ENCODE data around the gene LIMS1.
"Not testable (repeated sequence)": the region's sequence is repeated elsewhere in the genome, so short reads cannot be mapped to it uniquely, and the experiment has no call there.

The LIMS1 gene

DNA sequence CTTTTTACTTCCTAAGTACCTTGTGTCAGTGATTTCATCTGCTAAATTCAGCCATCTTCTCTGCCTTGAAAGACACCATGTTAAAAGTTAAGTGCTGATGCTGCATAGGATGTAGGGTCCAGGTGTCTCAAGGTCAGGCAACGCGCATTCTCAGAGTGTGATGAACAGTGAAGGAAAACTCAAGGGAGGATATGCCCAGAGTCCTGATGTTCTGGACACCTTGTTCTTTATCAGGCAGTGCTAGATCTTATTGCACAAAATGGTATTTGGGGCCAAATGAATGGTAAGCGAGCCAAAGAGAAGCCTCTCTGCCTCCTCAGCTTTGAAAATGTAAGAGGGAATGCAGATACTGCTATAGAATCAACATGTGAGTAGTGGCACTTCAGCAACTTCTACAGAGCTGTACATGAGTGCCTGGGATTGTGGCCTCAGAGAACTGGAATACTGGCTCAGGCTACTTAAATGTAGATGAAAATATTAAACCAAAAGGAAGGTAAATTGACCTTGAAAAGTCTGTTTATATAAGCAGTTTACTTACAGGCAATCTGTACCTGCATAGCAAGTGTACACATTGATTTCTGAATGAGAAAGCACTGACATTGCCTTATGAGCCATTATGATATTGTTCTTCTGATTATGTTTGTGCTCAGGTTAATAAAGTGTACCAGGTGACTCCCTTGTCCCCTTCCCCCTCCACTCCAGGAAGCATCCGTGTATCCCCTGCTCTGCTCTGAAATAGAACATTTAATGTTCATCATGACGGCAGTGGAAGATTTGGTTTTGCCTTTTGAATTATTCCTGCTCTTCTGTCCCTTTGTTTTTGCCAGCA, 98.3 kb downstream of the LIMS1 start:
- no peak for DNase-seq (ENCODE audit: low read depth in 2 of 2, low spot score in 1 of 2)

DNA sequence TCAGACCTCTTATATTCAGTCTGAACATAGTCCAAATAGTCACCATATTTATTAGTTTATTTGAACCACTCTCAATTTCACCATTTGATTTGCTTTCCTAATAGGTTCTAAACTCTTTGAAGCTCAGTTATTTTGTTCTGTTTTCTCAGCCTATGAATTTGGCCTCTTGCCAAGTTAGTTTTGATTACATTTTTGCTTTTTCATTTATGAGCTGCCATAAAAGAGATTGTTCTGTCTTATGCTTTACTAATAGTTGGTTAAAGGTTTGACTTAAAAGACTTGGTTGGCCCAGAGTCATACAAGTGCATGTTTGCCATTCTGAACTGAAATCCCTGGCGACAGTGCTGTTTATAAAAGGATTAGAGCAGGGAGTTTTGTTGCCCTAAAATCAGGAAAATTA, 99.1 kb downstream of the LIMS1 start:
- DNase-seq (ENCODE audit: low read depth in 2 of 2, low spot score in 1 of 2): no peak

DNA sequence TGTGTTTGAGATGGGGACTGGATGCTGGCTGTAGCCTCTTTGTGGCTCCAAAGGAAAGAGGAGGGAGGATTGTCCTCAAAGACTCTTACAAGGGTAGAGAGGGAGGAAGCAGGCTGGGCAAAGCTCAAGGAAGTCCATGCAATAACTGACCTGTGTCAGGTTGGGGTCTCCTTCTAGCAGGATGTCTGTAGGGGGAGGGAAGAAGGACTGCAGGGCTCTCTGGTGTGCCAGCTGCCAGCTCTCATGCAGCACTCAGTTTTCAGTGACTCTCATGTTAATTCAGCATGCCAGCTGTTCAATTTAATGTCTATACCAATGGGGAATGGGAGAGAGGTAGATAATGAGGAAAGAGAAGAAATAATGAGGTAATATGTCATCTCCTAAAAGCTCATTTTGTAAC, 99.7 kb downstream of the LIMS1 start:
- DNase-seq (ENCODE audit: low read depth in 2 of 2, low spot score in 1 of 2): no peak

DNA sequence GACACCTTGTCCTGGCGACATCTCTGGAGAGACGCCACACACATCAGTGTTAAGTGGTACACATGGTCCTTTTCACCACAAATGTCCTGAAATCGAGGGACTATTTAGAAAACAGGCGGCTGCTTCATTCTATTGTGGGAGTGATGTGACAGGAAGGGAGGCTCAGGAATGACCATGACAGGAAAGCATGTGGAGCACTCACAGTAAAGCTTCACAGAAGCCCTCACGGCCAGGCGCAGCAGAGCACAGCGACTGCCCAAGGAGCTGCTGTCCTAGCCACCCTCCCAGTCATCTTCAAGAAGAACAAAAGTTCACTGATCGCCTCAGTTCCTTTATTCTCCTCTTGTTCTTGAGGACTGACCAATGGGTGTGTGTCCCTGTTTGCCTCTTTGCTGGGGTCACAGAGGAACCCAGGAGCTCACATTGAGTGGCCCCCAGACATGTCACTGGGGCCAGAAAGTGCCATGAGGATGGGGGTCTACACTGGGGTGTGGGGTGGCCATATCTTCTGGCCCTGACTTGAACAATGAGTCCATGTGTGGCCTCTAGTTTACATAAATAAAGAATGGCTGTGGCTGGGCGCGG, 100.4 kb downstream of the LIMS1 start:
- no peak for DNase-seq (ENCODE audit: low read depth in 2 of 2, low spot score in 1 of 2)

DNA sequence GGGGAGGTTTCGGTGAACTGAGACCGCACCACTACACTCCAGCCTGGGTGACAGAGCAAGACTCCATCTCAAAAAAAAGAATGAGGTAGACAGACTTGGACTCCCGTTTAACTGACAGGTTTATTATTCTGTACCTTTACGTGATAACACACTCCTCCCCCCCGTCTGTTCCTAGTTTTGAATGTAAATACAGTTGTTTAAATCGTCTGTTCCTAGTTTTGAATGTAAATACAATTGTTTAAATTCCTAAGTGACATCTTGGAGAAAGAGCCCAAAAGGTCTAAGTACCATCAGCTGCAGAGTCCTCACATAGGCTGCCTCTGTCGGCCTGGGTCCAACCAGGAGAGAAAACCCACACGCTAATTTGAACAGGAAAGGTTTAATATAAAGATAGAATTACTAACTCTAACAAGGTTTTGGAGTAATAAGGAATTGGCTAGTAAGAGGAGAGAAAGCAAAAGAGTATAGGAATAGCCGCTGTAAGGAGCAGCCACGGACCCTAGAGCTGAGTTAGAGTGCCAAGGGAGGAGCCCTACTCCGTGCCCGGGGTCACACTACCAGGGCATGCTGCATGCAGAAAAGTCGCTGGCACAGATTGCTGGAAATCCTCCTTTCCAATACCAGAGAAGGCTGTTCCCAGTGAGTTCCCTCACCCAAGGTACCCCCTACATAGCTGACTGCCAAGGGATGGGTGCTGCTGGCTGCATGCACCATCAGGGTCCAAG, 101.5 kb downstream of the LIMS1 start:
- no peak for DNase-seq (ENCODE audit: low read depth in 2 of 2, low spot score in 1 of 2)

DNA sequence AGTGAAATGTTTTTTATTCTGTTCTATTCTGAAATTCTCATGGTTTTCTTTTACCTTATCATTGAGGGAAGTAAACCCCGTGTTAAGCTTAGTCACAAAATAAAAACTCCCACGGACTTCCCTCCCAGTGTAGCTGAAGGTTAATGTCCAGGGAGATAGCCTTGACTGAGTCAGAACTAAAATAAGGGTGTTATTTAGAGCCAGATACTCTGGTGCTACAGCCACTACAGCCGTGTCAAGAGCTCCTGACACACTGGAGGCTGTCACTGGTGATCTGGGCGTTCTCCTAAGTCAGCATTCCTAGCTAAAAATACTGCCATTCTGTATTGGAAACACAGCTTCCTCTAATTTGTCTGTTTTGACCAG, 103.0 kb downstream of the LIMS1 start:
- no peak for DNase-seq (ENCODE audit: low read depth in 2 of 2, low spot score in 1 of 2)

DNA sequence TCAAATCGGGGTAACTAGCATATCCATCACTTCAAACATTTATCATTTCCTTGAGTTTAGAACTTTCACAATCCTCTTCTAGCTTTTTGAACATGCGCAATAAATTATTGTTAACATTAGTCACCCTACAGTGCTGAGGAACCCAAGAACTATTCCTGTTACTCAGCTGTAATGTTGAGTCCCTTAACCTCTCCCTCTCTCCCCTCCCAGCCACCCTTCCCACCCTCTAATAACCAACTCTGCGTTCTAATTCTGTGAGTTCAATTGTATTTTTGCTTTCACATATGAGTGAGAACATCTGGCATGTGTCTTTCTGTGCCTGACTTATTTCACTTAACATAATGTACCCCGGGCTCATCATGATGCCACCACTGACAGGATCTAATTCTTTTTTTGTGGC, 106.5 kb downstream of the LIMS1 start:
- no peak for DNase-seq (ENCODE audit: low read depth in 2 of 2, low spot score in 1 of 2)

DNA sequence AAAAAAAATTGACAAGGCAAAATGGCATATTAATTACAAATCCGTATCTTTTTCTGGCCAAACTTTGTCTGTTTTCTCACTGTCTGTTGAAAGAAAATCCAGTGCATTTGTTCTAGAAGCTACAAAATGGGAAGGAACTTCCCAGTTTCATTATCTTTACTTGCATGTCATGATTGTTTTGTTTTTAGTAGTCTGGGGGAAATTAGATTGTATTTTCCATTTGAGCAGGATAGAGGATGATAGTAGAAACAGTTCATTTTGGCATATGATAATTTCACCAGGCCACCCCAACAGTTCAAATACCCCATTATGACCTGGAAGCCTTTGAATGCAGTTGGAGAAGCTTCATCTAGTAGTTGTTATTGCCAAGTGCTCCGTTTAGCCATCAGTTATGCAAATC, 107.5 kb downstream of the LIMS1 start:
- no peak for DNase-seq (ENCODE audit: low read depth in 2 of 2, low spot score in 1 of 2)

DNA sequence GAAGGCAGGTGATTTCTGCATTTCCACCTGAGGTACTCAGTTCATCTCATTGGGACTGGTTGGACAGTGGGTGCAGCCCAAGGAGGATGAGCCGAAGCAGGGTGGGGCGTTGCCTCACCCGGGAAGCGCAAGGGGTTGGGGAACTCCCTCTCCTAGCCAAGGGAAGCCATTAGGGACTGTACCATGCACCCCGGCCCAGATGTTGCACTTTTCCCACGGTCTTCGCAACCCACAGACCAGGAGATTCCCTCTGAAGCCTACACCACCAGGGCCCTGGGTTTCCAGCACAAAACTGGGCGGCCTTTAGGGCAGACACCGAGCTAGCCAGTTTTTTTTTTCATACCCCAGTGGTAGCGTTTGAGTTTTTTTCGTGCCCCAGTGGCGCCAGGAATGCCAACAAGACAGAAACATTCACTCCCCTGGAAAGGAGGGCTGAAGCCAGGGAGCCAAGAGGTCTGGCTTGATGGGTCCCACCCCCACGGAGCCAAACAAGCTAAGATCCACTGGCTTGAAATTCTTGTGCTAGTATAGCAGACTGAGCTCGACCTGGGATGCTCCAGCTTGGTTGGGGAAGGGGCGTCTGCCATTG, 109.1 kb downstream of the LIMS1 start:
- DNase-seq (ENCODE audit: low read depth in 2 of 2, low spot score in 1 of 2): no peak

DNA sequence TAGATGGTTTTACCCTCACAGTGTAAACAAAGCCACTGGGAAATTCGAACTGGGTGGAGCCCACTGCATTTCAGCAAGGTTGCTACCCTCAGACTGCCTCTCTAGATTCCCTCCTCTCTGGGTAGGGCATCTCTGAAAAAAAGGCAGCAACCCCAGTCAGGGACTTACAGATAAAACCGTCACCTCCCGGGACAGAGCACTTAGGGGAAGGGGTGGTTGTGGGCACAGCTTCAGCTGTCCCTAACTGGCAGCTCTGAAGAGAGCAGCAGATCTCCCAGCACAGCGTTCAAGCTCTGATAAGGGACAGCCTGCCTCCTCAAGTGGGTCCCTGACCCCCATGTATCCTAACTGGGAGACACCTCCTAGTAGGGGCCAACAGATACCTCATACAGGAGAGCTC, 109.6 kb downstream of the LIMS1 start:
- DNase-seq (ENCODE audit: low read depth in 2 of 2, low spot score in 1 of 2): not testable (repeated sequence)

DNA sequence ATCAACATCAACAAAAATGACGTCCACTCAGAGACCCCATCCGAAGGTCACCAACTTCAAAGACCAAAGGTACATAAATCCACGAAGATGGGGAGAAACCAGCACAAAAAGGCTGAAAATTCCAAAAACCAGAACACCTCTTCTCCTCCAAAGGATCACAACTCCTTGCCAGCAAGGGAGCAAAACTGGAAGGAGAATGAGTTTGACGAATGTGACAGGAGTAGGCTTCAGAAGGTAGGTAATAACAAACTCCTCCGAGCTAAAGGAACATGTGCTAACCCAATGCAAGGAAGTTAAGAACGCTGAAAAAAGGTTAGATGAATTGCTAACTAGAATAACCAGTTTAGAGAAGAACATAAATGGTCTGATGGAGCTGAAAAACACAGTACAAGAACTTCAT, 110.2 kb downstream of the LIMS1 start:
- DNase-seq (ENCODE audit: low read depth in 2 of 2, low spot score in 1 of 2): not testable (repeated sequence)

DNA sequence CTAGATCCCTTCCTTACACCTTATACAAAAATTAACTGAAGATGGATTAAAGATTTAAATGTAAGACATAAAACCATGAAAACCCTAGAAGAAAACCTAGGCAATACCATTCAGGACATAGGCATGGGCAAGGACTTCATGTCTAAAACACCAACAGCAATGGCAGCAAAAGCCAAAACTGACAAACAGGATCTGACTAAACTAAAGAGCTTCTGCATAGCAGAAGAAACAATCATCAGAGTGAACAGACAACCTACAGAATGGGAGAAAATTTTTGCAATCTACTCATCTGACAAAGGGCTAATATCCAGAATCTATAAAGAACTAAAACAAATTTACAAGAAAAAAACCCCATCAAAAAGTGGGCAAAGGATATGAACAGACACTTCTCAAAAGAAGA, 114.5 kb downstream of the LIMS1 start:
- not testable (repeated sequence) for DNase-seq (ENCODE audit: low read depth in 2 of 2, low spot score in 1 of 2)

DNA sequence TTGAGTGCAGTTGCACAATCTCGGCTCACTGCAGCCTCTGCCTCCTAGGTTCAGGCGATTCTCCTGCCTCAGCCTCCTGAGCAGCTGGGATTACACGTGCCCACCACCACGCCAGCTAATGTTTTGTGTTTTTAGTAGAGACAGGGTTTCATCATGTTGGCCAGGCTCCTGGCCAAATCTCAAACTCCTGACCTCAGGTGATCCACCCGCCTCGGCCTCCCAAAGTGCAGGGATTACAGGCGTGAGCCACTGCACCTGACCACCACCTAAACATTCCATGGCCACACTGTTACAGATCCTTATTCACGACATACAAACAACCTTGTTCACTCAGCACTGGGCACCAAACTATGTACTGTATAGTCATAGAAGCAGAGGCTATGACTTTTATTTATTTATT, 116.2 kb downstream of the LIMS1 start:
- not testable (repeated sequence) for DNase-seq (ENCODE audit: low read depth in 2 of 2, low spot score in 1 of 2)

DNA sequence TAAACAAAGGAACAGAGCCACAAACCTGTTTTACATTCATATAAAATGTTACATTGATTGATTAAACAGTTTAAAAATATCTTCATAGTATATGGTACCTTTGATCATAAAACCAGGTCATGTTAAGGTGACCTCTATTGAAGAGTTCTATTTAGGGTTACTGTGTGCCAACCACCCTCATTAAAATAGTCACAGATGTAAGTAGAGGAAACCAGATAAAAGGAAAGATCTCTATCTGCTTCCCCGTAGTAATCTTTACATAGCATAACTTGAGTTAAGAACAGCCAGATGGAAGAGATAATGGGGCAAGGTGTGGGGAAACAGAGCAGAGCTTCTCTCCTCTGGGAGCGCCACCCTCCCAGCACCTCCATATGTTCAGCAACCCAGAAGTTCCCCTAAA, 117.2 kb downstream of the LIMS1 start:
- DNase-seq (ENCODE audit: low read depth in 2 of 2, low spot score in 1 of 2): not testable (repeated sequence)

DNA sequence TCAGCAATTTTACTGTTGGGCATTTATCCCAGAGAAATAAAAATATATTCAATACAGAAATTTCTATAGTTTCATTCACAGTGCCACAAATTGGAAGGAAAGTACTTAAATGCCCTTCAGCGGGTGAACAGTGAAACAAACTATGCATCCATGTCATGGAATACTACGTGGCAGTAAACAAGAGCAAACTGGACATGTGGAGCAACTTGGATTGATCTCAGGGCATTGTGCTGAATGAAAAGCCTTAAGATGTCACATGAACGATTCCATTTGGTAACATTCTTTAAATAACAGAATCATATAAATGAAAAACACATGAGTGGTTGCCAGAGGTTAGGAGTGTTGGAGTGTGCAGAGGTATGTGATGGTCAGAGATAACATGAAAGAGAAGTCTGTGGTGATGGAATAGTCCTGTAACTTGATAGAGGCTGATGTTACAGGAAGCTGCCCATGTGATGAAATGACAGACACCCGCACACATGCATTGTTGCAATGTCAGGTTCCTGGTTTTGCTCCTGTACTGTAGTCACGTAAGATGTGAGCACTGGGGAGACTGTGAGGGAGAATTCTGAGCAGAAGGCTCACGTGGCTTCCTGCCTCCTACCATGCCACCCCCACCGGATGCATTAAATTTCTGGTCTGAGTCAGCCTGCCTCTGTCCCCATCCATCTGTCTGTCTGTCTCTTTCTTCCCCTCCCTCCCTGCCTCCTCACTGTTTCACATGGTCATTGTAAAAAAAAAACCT, 118.1 kb downstream of the LIMS1 start:
- DNase-seq (ENCODE audit: low read depth in 2 of 2, low spot score in 1 of 2): not testable (repeated sequence)

DNA sequence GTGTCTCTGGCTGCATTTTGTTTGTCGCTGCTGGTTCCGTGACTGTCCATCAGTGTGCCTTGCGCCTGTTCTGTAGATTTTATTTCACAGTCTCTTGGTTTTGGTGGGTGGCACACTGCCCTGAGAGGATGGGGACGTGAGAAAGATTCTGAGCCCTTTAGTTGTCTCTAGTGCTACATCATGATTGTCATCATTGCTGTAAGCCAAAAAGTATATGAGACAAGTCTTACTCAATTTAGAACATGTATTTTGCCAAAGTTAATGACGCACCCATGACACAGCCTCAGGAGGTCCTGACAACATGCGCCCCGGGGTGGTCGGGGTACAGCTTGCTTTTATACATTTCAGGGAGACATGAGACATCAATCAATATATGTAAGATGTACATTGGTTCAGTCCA, 119.2 kb downstream of the LIMS1 start:
- not testable (repeated sequence) for DNase-seq (ENCODE audit: low read depth in 2 of 2, low spot score in 1 of 2)

DNA sequence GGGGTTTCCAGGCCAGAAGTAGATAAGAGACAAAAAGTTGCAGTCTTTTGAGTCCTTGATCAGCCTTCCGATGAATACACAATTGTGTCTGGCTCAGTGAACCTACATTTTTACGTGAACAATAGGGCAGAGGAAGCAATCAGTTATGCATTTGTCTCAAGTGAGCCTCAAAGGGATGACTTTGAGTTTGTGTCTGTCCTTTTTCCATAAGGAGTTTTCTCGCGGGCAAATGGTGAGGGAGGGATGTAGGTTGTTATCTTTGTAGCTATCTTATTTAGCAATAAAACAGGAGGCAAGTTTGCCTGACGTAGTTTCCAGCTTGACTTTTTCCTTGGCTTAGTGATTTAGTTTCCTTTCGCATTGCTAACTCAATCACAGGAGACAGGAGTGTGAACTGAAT, 119.6 kb downstream of the LIMS1 start:
- not testable (repeated sequence) for DNase-seq (ENCODE audit: low read depth in 2 of 2, low spot score in 1 of 2)

DNA sequence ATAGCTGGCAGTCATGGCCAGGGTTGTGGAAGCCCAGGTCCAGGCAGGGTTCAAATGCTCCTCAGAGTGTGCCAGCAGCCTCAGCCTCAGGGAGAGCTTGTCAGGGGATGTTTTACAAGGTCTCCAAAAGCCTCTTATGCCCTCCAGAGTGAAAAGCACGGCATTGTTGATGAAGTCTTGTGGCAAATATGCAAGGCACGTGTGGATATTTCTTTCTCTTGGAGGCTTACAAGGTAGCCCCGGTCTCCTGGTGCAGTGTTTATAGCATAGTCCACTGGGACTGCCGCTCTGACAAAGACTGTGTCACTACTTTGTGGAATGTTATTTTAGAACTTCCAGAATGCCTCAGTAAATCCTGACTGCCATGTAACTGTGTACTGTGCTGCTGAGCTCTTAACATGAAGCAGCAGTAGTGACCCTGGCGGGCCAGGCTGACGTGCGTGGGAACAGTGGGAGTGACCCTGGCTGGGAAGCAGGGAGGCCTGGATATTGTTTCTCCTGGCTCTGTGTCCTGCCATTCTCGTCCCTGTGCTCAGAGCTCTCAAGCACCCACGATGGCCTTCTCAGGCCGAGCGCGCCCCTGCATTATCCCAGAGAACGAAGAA, 120.4 kb downstream of the LIMS1 start:
- DNase-seq (ENCODE audit: low read depth in 2 of 2, low spot score in 1 of 2): not testable (repeated sequence)

DNA sequence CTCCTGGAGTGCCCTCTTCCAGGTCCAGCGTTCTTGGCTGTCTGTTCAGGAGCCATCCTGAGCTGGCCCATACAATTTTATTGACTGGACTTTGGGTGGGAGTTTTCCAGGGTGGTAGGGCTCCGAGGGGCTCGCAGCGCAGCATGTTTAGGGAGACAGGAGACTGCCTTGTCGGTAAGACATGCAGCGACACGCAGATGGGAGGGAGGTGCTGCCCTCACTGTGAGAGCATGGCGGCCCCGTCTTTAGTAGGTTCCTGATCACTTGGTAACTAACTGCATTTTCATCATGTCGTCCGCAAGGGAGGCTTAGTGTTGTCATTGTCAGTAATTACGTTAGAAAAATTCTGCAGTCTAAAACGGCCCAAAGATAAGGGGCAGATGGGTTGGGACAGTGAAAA, 121.0 kb downstream of the LIMS1 start:
- not testable (repeated sequence) for DNase-seq (ENCODE audit: low read depth in 2 of 2, low spot score in 1 of 2)

DNA sequence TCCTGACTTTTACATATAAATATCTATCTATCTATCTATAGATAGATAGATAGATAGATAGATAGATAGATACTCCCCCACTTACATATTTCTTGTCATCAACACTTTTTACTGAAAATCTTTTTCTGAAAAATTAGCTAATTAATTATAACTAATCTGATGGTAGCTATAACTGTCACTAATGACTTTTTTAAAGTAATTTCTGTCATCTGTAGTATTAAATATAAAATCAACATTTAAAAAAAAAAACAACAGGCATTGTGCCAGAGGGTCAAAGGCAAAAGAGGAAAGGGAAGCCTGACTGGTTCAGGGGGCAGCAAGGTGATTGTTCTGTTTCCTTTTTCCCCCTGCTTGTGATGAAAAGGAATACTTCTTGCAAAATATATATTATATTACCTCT, 122.0 kb downstream of the LIMS1 start:
- not testable (repeated sequence) for DNase-seq (ENCODE audit: low read depth in 2 of 2, low spot score in 1 of 2)

DNA sequence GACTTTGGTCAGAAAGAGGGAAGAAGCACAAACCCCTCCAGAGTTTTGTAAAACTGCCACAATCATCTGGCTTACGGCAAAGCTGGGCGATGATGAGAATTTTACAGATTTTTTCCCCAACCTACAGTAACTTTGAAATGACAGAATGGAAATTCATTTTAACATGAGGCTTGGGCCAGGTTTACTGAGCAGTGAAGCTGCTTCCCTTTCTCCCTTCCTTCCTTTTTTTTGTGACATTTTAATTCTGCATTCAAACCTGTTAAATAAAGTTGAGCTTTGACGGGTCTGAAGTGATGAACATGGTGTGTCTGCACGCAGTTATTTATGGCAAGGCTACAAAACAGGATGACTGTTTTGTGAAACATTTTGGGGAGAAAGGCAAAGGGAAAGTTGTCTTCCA, 123.2 kb downstream of the LIMS1 start:
- not testable (repeated sequence) for DNase-seq (ENCODE audit: low read depth in 2 of 2, low spot score in 1 of 2)

Data from stimulated activated CD8-positive, alpha-beta memory T cell treated with anti-CD3 and anti-CD28 coated beads, Interleukin-4, amount 100 ng/mL, for 1 hour (primary cell).